ENCODE measurements around the gene TBC1D22A. TPM values are rescaled to one million over a fixed set of nuclear protein-coding genes. Genes with fewer than 3 reads are reported as not detected.

The TBC1D22A gene
- total and polyA plus RNA-seq, 9 of the 15 experiments (the other 6 are each of a cell fraction or from before 2014, with no cell fraction given) = 0.20 to 11.5 (median 5.2) TPM

DNA sequence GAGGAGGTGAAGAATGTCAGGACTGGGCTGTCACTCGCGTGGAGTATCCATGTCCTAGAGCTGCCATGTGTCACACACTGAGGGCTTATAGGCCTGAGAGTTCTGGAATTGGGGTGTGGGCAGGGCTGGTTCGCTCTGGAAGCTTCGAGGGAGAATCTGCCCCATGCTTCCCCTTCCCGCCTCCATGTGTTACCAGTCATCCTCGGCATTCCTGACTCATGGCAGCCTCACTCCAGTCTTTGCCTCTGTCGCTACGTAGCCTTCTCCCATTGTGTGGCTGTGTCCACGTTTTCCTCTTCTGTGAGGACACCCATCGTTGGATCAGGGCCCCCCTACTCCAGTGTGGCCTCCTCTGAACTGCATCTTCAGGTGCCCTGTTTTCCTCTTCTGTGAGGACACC, 301.2 kb downstream of the TBC1D22A start:
- no peak for FAIRE-seq
- intact Hi-C loops (cut with micrococcal nuclease) = no loop called here
- CTCF ChIA-PET (ENCODE audit: low intra/inter-chr PET ratio) = no interaction called here

More for the DNA sequence above, 301.2 kb downstream of the TBC1D22A start:
- H3K4me2 ChIP-seq (ENCODE audit: insufficient read depth, low read length) = no peak overlapping the region
- no peak for DNase-seq (ENCODE audit: extremely low read depth in 1 of 4, low spot score in 3 of 4)
- POLR2A ChIA-PET = no interaction called here
- H3K36me3 ChIP-seq (ENCODE audit: control insufficient read depth, insufficient read depth, low read length) = no peaks in the 10 kb centered on the region
- no peaks in the 10 kb centered on the region for H3K79me2 ChIP-seq (ENCODE audit: control insufficient read depth, insufficient read depth, low read length)
- no peaks in the 10 kb centered on the region for H3K9me3 ChIP-seq (replicated peaks; ENCODE audit: control insufficient read depth, insufficient read depth, low read depth, low read length)
- BruUV-seq (replicated peaks) = no TSS peak
- no peak overlapping the region for H3K9ac ChIP-seq (ENCODE audit: insufficient read depth in 1 of 2, low read depth in 2 of 2, low read length in 2 of 2)
- in situ Hi-C loops (cut with MboI) = no loop called here
- no peak overlapping the region for H3K27ac ChIP-seq (ENCODE audit: extremely low read depth, low read depth, low read length)
- no peaks in the 10 kb centered on the region for H3K27me3 ChIP-seq (ENCODE audit: control insufficient read depth in 2 of 2, insufficient read depth in 2 of 2, low read length in 2 of 2)
- H3K9me1 ChIP-seq (ENCODE audit: control insufficient read depth, insufficient read depth, low read length) = no peaks in the 10 kb centered on the region
- no peak overlapping the region for H2AFZ ChIP-seq (ENCODE audit: low read depth, low read length)
- H4K20me1 ChIP-seq (replicated peaks; ENCODE audit: control insufficient read depth, insufficient read depth, low read length) = no peaks in the 10 kb centered on the region; the same call in 1 of the 2 replicates
- H3K4me1 ChIP-seq (replicated peaks in 1 of 2; ENCODE audit: control insufficient read depth in 2 of 2, insufficient read depth in 2 of 2, low read length in 2 of 2) = no peaks in the 10 kb centered on the region
- no peak overlapping the region for H3K4me3 ChIP-seq
- no peak for ATAC-seq
- TF ChIP-seq ZKSCAN3 (CRISPR knock-in tag; IDR thresholded peaks at IDR 0.05) (no peak), STAT5B (CRISPR knock-in tag; IDR thresholded peaks at IDR 0.05) (no peak), BACH1 (tag; IDR thresholded peaks at IDR 0.05) (no peak), ZNF121 (CRISPR knock-in tag; conservative IDR thresholded peaks at IDR 0.05) (no peak), ZNF551 (CRISPR knock-in tag; IDR thresholded peaks at IDR 0.05) (no peak), POLR2G (IDR thresholded peaks at IDR 0.05; ENCODE audit: low read depth, low read length) (no peak), ZNF507 (tag; conservative IDR thresholded peaks at IDR 0.05) (no peak), ZNF76 (CRISPR knock-in tag; IDR thresholded peaks at IDR 0.05; ENCODE audit: borderline replicate concordance) (no peak), TARDBP (IDR thresholded peaks at IDR 0.05) (no peak), MCM5 (IDR thresholded peaks at IDR 0.05; ENCODE audit: low read depth) (no peak), ZNF77 (CRISPR knock-in tag; IDR thresholded peaks at IDR 0.05) (no peak), CBFB (CRISPR knock-in tag; IDR thresholded peaks at IDR 0.05) (no peak), ZBTB1 (CRISPR knock-in tag; IDR thresholded peaks at IDR 0.05; ENCODE audit: borderline replicate concordance, low read depth) (no peak), ELF1 (tag; IDR thresholded peaks at IDR 0.05) (no peak), ZNF224 (CRISPR knock-in tag; IDR thresholded peaks at IDR 0.05) (no peak)
- TF ChIP-seq, protein P1, sequence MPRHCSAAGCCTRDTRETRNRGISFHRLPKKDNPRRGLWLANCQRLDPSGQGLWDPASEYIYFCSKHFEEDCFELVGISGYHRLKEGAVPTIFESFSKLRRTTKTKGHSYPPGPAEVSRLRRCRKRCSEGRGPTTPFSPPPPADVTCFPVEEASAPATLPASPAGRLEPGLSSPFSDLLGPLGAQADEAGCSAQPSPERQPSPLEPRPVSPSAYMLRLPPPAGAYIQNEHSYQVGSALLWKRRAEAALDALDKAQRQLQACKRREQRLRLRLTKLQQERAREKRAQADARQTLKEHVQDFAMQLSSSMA (CRISPR knock-in tag; IDR thresholded peaks at IDR 0.05) = no peak
- TF ChIP-seq, protein P2, sequence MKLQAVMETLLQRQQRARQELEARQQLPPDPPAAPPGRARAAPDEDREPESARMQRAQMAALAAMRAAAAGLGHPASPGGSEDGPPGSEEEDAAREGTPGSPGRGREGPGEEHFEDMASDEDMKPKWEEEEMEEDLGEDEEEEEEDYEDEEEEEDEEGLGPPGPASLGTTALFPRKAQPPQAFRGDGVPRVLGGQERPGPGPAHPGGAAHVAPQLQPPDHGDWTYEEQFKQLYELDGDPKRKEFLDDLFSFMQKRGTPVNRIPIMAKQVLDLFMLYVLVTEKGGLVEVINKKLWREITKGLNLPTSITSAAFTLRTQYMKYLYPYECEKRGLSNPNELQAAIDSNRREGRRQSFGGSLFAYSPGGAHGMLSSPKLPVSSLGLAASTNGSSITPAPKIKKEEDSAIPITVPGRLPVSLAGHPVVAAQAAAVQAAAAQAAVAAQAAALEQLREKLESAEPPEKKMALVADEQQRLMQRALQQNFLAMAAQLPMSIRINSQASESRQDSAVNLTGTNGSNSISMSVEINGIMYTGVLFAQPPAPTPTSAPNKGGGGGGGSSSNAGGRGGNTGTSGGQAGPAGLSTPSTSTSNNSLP (IDR thresholded peaks at IDR 0.05; ENCODE audit: borderline replicate concordance, low read depth, low read length) = no peak
- TF ChIP-seq, protein P3, sequence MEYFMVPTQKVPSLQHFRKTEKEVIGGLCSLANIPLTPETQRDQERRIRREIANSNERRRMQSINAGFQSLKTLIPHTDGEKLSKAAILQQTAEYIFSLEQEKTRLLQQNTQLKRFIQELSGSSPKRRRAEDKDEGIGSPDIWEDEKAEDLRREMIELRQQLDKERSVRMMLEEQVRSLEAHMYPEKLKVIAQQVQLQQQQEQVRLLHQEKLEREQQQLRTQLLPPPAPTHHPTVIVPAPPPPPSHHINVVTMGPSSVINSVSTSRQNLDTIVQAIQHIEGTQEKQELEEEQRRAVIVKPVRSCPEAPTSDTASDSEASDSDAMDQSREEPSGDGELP (CRISPR knock-in tag; IDR thresholded peaks at IDR 0.05; ENCODE audit: borderline replicate concordance) = no peak
- 72% methylated on average over 6 of the region's 10 CpGs for WGBS (ENCODE audit: insufficient coverage, low coverage, missing lambda C conversion rate)

Measured in K562 (cell line).